MCF 10A (cell line): ENCODE data around the gene MRRF. TPM values are rescaled to one million over a fixed set of nuclear protein-coding genes. Genes with fewer than 3 reads are reported as not detected.

Source experiments
- BruUV-seq: library from RNA; stranded (reverse); fragments of 400-500 nt; replicated peaks from 2 replicates; lab custom pipeline; 2021; lab: Mats Ljungman, UMichigan
- CTCF ChIA-PET: fragments of 300-600 bp; sonication (Branson Sonifier 250); formaldehyde crosslinking; extraction: SDS; loops from one replicate; lab custom pipeline; 2021; ENCODE audit warnings: antibody characterized with exemption, inconsistent platforms; lab: Yijun Ruan, JAX
- POLR2A ChIA-PET: fragments of 300-600, 350-650 bp; sonication (Branson Sonifier 250); formaldehyde crosslinking; extraction: SDS; loops from one replicate; lab custom pipeline; 2020; ENCODE audit warnings: antibody characterized with exemption, inconsistent platforms; lab: Yijun Ruan, JAX
- DNase-seq: peaks from one replicate; pipeline ENCODE4 v3.0.0-alpha.2; 2018; ENCODE audit not compliant: unreplicated experiment
- H3K27ac Mint-ChIP-seq: one replicate; pipeline ENCODE4 v1.8.0; 2022; ENCODE audit warnings: mild to moderate bottlenecking, low read depth, mixed read lengths; ENCODE audit not compliant: unreplicated experiment
- H3K27me3 Mint-ChIP-seq: one replicate; pipeline ENCODE4 v1.8.0; 2022; ENCODE audit warnings: mixed read lengths; ENCODE audit not compliant: insufficient read depth, unreplicated experiment
- H3K36me3 Mint-ChIP-seq: one replicate; pipeline ENCODE4 v1.8.0; 2022; ENCODE audit warnings: mild to moderate bottlenecking, moderate library complexity, mixed read lengths; ENCODE audit not compliant: insufficient read depth, unreplicated experiment
- H3K4me1 Mint-ChIP-seq: one replicate; pipeline ENCODE4 v1.8.0; 2022; ENCODE audit warnings: mixed read lengths; ENCODE audit not compliant: insufficient read depth, unreplicated experiment
- H3K4me3 Mint-ChIP-seq: one replicate; pipeline ENCODE4 v1.8.0; 2022; ENCODE audit warnings: mild to moderate bottlenecking, moderate library complexity, mixed read lengths; ENCODE audit not compliant: unreplicated experiment
- H3K9me3 Mint-ChIP-seq: one replicate; pipeline ENCODE4 v1.8.0; 2022; ENCODE audit warnings: mixed read lengths; ENCODE audit not compliant: unreplicated experiment
- CTCF ChIP-seq: fragments of 200-600 bp; IDR thresholded peaks from one replicate; pipeline ENCODE4 v1.8.0; 2022; ENCODE audit warnings: antibody characterized with exemption, mild to moderate bottlenecking; ENCODE audit not compliant: unreplicated experiment
- intact Hi-C: fragments of 100-400 bp; cut with micrococcal nuclease; formaldehyde crosslinking; loops from 2 replicates; pipeline ENCODE4 v1.14.1; 2022
- total RNA-seq: library from RNA; stranded (reverse); gene quantifications from 2 replicates; pipeline ENCODE4 v1.2.3, GENCODE V29; 2022

MRRF gene
- total RNA-seq, 1 experiment from 2014 or later, result 90.3 TPM

GRCh38 chr9:122216798-122217418 lies 47.8 kb upstream of the MRRF start:
- H3K4me1 Mint-ChIP-seq, result peaks cover 8% of the 10 kb centered on the region
- no peaks in the 10 kb centered on the region for H3K36me3 Mint-ChIP-seq
- peaks cover 16% of the 10 kb centered on the region for H3K27me3 Mint-ChIP-seq
- no peak for TF ChIP-seq CTCF
- ChIA-PET CTCF (interaction anchor here (0.9 kb wide), 1 partner anchor 48 kb away, joined by 3 read pairs; the partner anchor contains the start of genes MRRF and RBM18), POLR2A (no interaction called here)
- no peak overlapping the region for H3K4me3 Mint-ChIP-seq
- no peak overlapping the region for H3K27ac Mint-ChIP-seq
- intact Hi-C loops, result no loop called here
- no TSS peak for BruUV-seq
- DNase-seq, result no peak
- H3K9me3 Mint-ChIP-seq, result no peaks in the 10 kb centered on the region

- intact Hi-C loops, result no loop called here
- DNase-seq, result no peak
- Mint-ChIP-seq H3K4me3 (no peak overlapping the region), H3K36me3 (no peaks in the 10 kb centered on the region), H3K9me3 (no peaks in the 10 kb centered on the region), H3K4me1 (peaks cover 8% of the 10 kb centered on the region), H3K27me3 (peaks cover 9% of the 10 kb centered on the region), H3K27ac (no peak overlapping the region)
- no peak for TF ChIP-seq CTCF
- ChIA-PET POLR2A (no interaction called here), CTCF (no interaction called here)
- BruUV-seq, result no TSS peak
Observed at GRCh38 chr9:122217640-122218039, 47.0 kb upstream of the MRRF start.

GRCh38 chr9:122218071-122218934 lies 46.4 kb upstream of the MRRF start:
- ChIA-PET CTCF (no interaction called here), POLR2A (no interaction called here)
- intact Hi-C loops, result no loop called here
- Mint-ChIP-seq H3K9me3 (no peaks in the 10 kb centered on the region), H3K4me3 (no peak overlapping the region), H3K36me3 (no peaks in the 10 kb centered on the region), H3K27ac (no peak overlapping the region), H3K27me3 (peaks cover 2% of the 10 kb centered on the region), H3K4me1 (peaks cover 8% of the 10 kb centered on the region)
- TF ChIP-seq CTCF, result no peak
- peak; percentile 21 for DNase-seq
- BruUV-seq, result no TSS peak
